ENCODE data around the gene LIN9. TPM values are rescaled to one million over a fixed set of nuclear protein-coding genes. Genes with fewer than 3 reads are reported as not detected.

LIN9 gene
- total and polyA plus RNA-seq, 10 of the 15 experiments (the other 5 are each of a cell fraction or from before 2014, with no cell fraction given), result 5.9 to 13.5 (median 8.3) TPM

DNA sequence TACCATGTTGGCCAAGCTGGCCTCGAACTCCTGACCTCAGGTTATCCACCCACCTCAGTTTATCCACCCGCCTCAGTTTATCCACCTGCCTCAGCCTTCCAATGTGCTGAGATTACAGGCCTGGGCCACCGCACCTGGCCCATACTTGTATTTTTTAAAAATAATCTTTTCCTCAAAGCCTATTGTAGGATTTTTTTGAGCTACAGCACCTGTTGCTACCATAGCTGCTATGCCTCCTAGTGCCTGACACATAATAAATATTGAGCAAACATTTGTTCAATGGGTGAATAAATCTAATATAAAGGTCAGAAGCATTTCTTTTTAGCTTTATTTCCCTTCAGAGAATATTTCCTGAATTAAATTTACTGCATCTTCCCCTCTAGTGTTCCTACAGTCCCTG is 106.7 kb downstream of the LIN9 start:
- intact Hi-C loops (cut with micrococcal nuclease; ENCODE audit: unreplicated experiment) (no loop called here), in situ Hi-C loops (cut with MboI) (no loop called here)
- no peak overlapping the region for H3K4me2 ChIP-seq (ENCODE audit: control insufficient read depth, insufficient read depth)
- 66% methylated on average over 3 of the region's 3 CpGs for WGBS (ENCODE audit: insufficient coverage, insufficient replicate concordance, low lambda C conversion rate, missing lambda C conversion rate)
- FAIRE-seq, result no peak
- peaks cover 3% of the 10 kb centered on the region; the same call in 1 of the 2 replicates for H3K4me1 ChIP-seq (ENCODE audit: control insufficient read depth, insufficient read depth, low read length)
- TF ChIP-seq, protein P1, sequence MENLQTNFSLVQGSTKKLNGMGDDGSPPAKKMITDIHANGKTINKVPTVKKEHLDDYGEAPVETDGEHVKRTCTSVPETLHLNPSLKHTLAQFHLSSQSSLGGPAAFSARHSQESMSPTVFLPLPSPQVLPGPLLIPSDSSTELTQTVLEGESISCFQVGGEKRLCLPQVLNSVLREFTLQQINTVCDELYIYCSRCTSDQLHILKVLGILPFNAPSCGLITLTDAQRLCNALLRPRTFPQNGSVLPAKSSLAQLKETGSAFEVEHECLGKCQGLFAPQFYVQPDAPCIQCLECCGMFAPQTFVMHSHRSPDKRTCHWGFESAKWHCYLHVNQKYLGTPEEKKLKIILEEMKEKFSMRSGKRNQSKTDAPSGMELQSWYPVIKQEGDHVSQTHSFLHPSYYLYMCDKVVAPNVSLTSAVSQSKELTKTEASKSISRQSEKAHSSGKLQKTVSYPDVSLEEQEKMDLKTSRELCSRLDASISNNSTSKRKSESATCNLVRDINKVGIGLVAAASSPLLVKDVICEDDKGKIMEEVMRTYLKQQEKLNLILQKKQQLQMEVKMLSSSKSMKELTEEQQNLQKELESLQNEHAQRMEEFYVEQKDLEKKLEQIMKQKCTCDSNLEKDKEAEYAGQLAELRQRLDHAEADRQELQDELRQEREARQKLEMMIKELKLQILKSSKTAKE (IDR thresholded peaks at IDR 0.05; ENCODE audit: low read depth, poor library complexity, severe bottlenecking), result no peak
- TF ChIP-seq IKZF2 (IDR thresholded peaks at IDR 0.05) (no peak), SMARCA5 (IDR thresholded peaks at IDR 0.05) (no peak)
- RAD21 ChIA-PET (ENCODE audit: unreplicated experiment), result interaction anchor here (0.6 to 3.6 kb wide), 3 partner anchors 63 to 130 kb away, joined by 3 to 46 read pairs (median 34); no protein-coding TSS in a partner anchor
- H3K27ac ChIP-seq (ENCODE audit: control insufficient read depth, insufficient read depth), result no peak overlapping the region
- no peaks in the 10 kb centered on the region for H3K36me3 ChIP-seq (ENCODE audit: control insufficient read depth in 2 of 2, insufficient read depth in 2 of 2, low read length in 1 of 2)
- POLR2A ChIA-PET, result interaction anchor here (0.8 kb wide), 1 partner anchor 206 kb away, joined by 3 read pairs; the partner anchor contains the start of gene PARP1
- no peaks in the 10 kb centered on the region for H4K20me1 ChIP-seq (ENCODE audit: control insufficient read depth, insufficient read depth)
- no TSS peak for BruUV-seq (replicated peaks)
- ATAC-seq, result no peak
- SMC1A ChIA-PET (ENCODE audit: uncharacterized antibody, unreplicated experiment), result interaction anchor here (1.0 to 3.5 kb wide), 7 partner anchors 10 to 205 kb away, joined by 3 to 35 read pairs (median 7); partner anchors contain the start of gene PARP1
- no peak overlapping the region for H3K9ac ChIP-seq (ENCODE audit: control insufficient read depth, insufficient read depth, low read length)
- DNase-seq (ENCODE audit: low read depth, low spot score), result no peak
- no peak overlapping the region for H3K4me3 ChIP-seq
- no peaks in the 10 kb centered on the region for H3K9me3 ChIP-seq (replicated peaks; ENCODE audit: control insufficient read depth, insufficient read depth, low read length)
- no peaks in the 10 kb centered on the region for H3K79me2 ChIP-seq (ENCODE audit: control insufficient read depth, insufficient read depth, low read length)
- CTCF ChIA-PET, result interaction anchor here (0.9 to 16.0 kb wide), 8 partner anchors 13 to 203 kb away, joined by 3 to 505 read pairs (median 8); no protein-coding TSS in a partner anchor
- H2AFZ ChIP-seq (ENCODE audit: control insufficient read depth, low read depth, low read length), result no peak overlapping the region
- H3K27me3 ChIP-seq (replicated peaks in 1 of 2; ENCODE audit: control insufficient read depth in 2 of 2, insufficient read depth in 2 of 2, low read length in 1 of 2), result no peaks in the 10 kb centered on the region; a peak in 1 of 4 replicates

Data from GM12878 (cell line).